Measurements from ENCODE around the gene HYOU1.

HYOU1 gene

DNA sequence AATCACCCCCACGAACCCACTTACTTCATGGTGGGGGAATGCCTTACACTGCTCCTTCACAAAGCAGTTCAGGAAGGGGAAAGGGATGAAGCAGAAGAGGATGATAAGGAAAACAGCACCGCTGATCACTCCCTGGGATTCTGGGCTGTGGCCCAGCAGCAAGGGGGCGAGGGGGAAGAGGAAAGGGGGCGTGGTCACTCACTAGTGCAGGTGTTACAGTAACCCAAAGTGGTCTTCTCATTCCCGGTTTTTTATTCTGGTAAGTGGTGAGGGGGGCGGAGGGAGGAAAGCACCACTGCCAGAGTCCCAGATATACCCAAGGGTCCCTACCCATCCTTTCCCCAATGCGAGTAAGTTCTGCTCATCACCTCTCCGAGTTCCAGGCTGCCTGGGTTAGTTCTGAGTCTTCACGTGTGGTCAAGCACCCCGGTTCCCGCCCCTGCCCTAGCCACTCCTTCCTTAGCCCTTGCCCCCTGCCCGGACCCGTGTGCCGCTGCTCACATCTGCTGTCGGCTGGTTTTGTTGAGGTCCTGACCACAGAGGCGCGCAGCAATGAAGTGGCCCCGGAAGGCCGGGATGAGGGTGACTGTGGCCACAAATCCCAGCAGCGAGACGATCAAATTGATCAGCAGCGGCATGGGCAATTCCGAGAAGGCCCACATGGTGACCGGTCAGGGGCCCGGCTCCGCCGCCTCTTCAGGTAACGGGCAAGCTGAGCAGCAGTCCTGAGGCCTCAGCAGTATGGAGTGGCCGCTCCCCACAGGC is 44.2 kb upstream of the HYOU1 start:
- peak; percentile 41 for ATAC-seq
- TF ChIP-seq OSR1 (CRISPR knock-in tag; IDR thresholded peaks at IDR 0.05) (no peak), ZFP3 (CRISPR knock-in tag; IDR thresholded peaks at IDR 0.05) (no peak), ZNF8 (CRISPR knock-in tag; IDR thresholded peaks at IDR 0.05) (no peak)

DNA sequence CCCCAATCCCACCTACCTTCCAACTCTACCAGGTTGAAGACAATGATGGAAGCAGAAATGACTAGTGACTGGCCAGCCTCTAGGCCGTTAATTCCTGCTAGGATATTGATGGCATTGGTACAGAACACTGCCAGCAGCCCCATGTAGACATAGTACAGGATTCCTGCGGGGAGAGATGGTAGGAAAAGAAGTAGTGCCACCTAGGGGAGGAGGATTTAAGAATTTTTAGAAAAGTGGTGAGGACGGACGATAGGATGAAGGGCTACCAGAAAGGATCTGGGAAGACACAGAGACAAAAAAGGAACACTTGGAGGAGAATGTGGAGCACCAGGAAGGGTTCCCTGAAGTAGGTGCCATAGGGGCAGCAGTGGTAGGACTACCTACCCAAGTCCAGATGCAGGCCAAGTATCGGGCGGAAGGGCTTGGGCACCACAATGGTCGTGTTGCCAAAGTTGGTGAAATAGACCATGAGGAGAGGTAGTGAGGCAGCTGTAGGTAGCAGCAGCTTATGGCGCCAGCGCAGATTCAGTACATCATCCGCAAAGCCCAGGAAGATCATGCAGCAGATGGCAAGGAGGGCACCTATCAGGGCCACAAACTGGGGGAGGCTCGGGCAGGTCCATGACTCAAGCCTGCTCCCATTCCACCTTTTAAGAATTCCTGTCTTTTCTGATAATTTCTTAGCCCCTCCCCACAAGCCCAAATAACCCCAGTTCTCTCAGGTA is 43.4 kb upstream of the HYOU1 start:
- ATAC-seq, result peak; percentile 19
- TF ChIP-seq TOX (CRISPR knock-in tag; IDR thresholded peaks at IDR 0.05; ENCODE audit: borderline replicate concordance), result no peak
- no peak for TF ChIP-seq TSHZ2 (CRISPR knock-in tag; IDR thresholded peaks at IDR 0.05)
- TF ChIP-seq ZFP3 (CRISPR knock-in tag; IDR thresholded peaks at IDR 0.05), result no peak
- TF ChIP-seq ISL1 (CRISPR knock-in tag; IDR thresholded peaks at IDR 0.05), result no peak
- TF ChIP-seq ZC3H10 (CRISPR knock-in tag; IDR thresholded peaks at IDR 0.05), result no peak
- TF ChIP-seq, protein P1, sequence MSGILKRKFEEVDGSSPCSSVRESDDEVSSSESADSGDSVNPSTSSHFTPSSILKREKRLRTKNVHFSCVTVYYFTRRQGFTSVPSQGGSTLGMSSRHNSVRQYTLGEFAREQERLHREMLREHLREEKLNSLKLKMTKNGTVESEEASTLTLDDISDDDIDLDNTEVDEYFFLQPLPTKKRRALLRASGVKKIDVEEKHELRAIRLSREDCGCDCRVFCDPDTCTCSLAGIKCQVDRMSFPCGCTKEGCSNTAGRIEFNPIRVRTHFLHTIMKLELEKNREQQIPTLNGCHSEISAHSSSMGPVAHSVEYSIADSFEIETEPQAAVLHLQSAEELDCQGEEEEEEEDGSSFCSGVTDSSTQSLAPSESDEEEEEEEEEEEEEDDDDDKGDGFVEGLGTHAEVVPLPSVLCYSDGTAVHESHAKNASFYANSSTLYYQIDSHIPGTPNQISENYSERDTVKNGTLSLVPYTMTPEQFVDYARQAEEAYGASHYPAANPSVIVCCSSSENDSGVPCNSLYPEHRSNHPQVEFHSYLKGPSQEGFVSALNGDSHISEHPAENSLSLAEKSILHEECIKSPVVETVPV (CRISPR knock-in tag; IDR thresholded peaks at IDR 0.05), result no peak
- TF ChIP-seq RARB (CRISPR knock-in tag; IDR thresholded peaks at IDR 0.05), result no peak
- no peak for TF ChIP-seq ZFP30 (CRISPR knock-in tag; IDR thresholded peaks at IDR 0.05)
- no peak for TF ChIP-seq TCF4 (CRISPR knock-in tag; IDR thresholded peaks at IDR 0.05; ENCODE audit: borderline replicate concordance)
- no peak for TF ChIP-seq GLIS3 (CRISPR knock-in tag; IDR thresholded peaks at IDR 0.05)
- no peak for TF ChIP-seq ZNF70 (CRISPR knock-in tag; IDR thresholded peaks at IDR 0.05)
- no peak for TF ChIP-seq ZNF8 (CRISPR knock-in tag; IDR thresholded peaks at IDR 0.05)
- TF ChIP-seq, protein P2, sequence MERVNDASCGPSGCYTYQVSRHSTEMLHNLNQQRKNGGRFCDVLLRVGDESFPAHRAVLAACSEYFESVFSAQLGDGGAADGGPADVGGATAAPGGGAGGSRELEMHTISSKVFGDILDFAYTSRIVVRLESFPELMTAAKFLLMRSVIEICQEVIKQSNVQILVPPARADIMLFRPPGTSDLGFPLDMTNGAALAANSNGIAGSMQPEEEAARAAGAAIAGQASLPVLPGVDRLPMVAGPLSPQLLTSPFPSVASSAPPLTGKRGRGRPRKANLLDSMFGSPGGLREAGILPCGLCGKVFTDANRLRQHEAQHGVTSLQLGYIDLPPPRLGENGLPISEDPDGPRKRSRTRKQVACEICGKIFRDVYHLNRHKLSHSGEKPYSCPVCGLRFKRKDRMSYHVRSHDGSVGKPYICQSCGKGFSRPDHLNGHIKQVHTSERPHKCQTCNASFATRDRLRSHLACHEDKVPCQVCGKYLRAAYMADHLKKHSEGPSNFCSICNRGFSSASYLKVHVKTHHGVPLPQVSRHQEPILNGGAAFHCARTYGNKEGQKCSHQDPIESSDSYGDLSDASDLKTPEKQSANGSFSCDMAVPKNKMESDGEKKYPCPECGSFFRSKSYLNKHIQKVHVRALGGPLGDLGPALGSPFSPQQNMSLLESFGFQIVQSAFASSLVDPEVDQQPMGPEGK (CRISPR knock-in tag; IDR thresholded peaks at IDR 0.05; ENCODE audit: borderline replicate concordance), result no peak
- TF ChIP-seq SNAI2 (CRISPR knock-in tag; IDR thresholded peaks at IDR 0.05), result no peak
- TF ChIP-seq PPARA (CRISPR knock-in tag; IDR thresholded peaks at IDR 0.05; ENCODE audit: borderline replicate concordance), result no peak
- TF ChIP-seq ESRRG (CRISPR knock-in tag; IDR thresholded peaks at IDR 0.05), result no peak
- TF ChIP-seq ARNTL (CRISPR knock-in tag; IDR thresholded peaks at IDR 0.05; ENCODE audit: borderline replicate concordance, low read depth), result no peak
- no peak for TF ChIP-seq POU6F1 (CRISPR knock-in tag; IDR thresholded peaks at IDR 0.05; ENCODE audit: borderline replicate concordance, low read depth)
- no peak for TF ChIP-seq BACH2 (CRISPR knock-in tag; IDR thresholded peaks at IDR 0.05; ENCODE audit: borderline replicate concordance)

DNA sequence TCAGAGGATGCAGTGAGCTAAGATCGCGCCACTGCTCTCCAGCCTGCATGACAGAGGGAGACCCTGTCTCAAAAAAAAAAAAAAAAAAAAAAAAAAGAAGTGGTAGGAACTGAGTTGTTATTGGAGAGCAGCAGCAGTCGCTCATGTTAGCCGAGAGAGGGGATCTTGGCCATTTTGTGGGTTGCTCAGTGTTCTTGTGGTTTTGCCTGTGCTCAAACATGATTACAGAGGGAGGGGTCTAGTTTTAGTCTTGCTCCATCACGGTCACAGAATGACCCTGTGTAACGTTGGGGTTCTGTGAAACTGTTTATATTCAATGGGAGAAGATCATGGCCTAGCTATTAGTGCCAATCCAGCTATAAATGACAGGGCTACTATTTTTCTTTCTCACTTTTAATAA is 42.7 kb upstream of the HYOU1 start:
- ATAC-seq, result no peak

More for the DNA sequence above, 42.7 kb upstream of the HYOU1 start:
- TF ChIP-seq ARNTL (CRISPR knock-in tag; IDR thresholded peaks at IDR 0.05; ENCODE audit: borderline replicate concordance, low read depth) (no peak), ZFP3 (CRISPR knock-in tag; IDR thresholded peaks at IDR 0.05) (no peak), CSDC2 (CRISPR knock-in tag; IDR thresholded peaks at IDR 0.05) (no peak), POU6F1 (CRISPR knock-in tag; IDR thresholded peaks at IDR 0.05; ENCODE audit: borderline replicate concordance, low read depth) (no peak), ZC3H10 (CRISPR knock-in tag; IDR thresholded peaks at IDR 0.05) (no peak), ZNF70 (CRISPR knock-in tag; IDR thresholded peaks at IDR 0.05) (no peak), GLIS3 (CRISPR knock-in tag; IDR thresholded peaks at IDR 0.05) (no peak), ZFP30 (CRISPR knock-in tag; IDR thresholded peaks at IDR 0.05) (no peak), ESRRG (CRISPR knock-in tag; IDR thresholded peaks at IDR 0.05) (no peak), TSHZ2 (CRISPR knock-in tag; IDR thresholded peaks at IDR 0.05) (no peak), ZNF8 (CRISPR knock-in tag; IDR thresholded peaks at IDR 0.05) (no peak), BACH2 (CRISPR knock-in tag; IDR thresholded peaks at IDR 0.05; ENCODE audit: borderline replicate concordance) (no peak), TCF4 (CRISPR knock-in tag; IDR thresholded peaks at IDR 0.05; ENCODE audit: borderline replicate concordance) (no peak), RARB (CRISPR knock-in tag; IDR thresholded peaks at IDR 0.05) (no peak), ISL1 (CRISPR knock-in tag; IDR thresholded peaks at IDR 0.05) (no peak)

All from SK-N-SH treated with all-trans-retinoic acid at 6 μM for 48 hours (cell line).